ENCODE results near the gene FARP1.

The FARP1 gene

DNA sequence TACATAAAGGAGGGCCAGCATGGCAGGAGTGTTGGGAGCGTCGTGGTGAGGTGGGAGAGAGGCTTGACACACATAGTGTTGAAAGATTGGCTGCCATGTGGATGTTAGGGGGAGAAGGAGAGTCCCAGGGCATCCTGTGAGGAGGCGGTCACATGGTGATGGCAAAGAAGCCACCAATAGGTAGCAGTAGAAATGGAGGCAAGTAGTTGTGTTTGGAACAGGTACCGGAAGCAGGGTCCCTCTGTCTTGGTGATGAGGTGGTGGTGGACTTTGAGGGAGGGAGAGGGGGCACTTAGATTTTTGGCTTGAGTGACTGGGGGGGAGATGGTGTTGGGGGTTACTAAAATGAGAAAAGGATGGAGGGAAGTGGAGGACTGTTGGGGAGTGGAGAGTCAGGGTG is 227.4 kb downstream of the FARP1 start:
- DNase-seq = no peak

- DNase-seq = no peak
Measured at GRCh38 chr13:98370806-98371515, 228.1 kb downstream of the FARP1 start.

DNA sequence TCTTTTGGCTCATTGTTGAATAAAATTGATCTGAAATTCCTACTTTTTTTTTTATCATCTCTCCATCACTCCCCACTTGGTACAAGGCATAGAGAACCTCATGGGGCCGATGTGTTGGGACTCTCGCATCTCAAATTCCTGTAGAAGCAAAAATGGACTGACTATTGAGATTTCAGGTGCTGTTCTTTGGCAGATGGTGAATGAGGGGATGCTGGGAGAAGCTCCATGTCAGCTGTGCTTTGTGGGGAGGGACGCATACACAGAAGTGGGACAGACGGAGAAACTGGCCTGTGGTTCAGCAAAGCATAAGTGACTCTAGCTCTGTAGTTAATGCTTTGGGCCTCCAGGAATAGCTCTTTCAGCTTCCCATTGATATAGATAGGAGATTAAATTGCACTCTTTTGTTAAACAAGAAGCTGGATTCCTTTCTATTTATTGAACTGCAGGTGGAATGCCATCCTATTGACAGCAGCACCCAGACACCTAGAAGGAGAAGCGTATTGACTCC is 228.7 kb downstream of the FARP1 start:
- no peak for DNase-seq

GRCh38 chr13:98372876-98373275 is 230.0 kb downstream of the FARP1 start:
- no peak for DNase-seq

DNA sequence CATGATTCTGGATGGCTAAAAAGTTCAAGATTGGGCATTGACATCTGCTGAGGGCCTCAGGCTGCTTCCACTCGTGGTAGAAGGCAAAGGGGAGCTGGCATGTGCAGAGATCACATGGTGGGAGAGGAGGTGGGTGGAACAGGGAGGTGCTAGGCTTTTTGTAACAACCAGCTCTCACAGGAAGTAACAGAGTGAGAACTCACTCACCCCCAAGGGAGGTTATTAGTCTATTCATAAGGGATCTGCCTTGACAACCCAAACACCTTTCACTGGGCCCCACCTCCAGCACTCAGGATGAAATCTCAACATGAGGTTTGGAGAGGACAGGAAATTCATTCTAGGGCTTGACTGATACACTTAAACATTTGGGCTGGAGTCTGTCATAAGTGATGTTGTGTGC is 231.9 kb downstream of the FARP1 start:
- no peak for DNase-seq

DNA sequence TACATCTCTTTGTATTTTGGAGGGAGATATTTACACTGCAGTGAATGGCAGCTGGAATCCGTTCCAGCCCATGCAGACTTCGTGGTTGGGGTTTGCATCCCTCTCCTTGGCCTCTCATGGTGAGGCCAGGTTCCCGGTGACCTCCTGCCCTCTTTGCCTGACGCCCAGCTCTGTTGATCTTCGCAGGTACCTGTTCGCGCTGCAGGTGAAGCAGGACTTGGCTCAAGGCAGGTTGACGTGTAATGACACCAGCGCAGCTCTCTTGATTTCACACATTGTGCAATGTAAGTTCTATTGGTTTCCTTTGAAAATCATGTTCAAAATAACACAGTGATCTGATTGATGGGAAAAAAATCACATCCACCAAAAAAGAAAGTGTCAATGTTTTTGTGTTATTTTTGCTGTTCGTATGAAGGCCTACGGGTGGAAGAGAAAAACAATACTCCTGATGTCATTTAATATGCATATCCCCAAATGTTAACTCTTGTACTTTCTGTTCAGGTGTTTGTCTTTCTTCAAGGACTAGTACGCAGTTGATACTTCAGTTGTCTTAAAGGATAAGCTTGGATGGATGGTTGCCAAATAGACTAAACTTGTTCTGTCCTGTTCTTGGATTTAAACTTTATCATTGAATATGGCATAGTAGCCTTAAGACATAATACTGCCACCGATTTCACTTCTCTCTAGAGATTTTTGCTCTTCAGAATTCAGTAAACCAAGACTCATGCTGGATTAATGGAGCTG is 234.9 kb downstream of the FARP1 start:
- no peak for DNase-seq

GRCh38 chr13:98384739-98385138 is 241.8 kb downstream of the FARP1 start:
- no peak for DNase-seq

DNA sequence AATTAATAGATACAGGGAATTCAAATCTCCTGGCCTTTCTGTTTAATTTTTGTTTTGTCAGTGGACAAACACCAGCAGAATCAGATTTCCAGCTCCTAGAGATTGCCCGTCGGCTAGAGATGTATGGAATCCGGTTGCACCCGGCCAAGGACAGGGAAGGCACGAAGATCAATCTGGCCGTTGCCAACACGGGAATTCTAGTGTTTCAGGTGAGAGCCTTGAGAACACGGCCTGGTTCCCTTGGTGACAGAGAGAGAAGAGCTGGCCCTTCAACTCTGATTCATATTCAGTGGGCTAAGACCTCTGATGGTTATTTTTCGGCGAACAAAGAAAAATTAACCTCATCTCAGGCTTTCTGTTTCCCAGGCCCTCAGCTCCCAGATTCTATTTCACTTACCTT is 242.7 kb downstream of the FARP1 start:
- no peak for DNase-seq

GRCh38 chr13:98386637-98387036 is 243.7 kb downstream of the FARP1 start:
- DNase-seq = no peak

DNA sequence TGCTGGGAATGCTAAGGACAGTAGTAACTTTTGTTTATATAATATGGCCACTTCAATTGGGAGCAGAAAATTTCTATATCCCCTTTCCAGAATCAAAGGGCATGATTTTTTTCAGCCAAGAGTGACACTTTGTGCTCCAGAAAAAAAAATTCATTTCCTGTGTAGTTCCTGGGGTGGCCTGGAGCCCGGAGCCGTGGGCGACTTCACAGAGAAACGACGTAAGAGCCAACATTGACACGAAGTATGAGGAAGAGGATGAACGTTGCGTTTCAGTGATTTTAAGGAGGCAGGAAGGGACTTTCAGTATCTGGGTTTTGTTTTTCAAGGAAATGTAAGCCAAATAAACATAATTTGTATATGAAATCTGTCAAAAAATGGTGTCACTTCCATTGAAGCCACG is 246.4 kb downstream of the FARP1 start:
- DNase-seq = no peak

- no peak for DNase-seq
Measured at GRCh38 chr13:98390086-98390715, 247.3 kb downstream of the FARP1 start.

DNA sequence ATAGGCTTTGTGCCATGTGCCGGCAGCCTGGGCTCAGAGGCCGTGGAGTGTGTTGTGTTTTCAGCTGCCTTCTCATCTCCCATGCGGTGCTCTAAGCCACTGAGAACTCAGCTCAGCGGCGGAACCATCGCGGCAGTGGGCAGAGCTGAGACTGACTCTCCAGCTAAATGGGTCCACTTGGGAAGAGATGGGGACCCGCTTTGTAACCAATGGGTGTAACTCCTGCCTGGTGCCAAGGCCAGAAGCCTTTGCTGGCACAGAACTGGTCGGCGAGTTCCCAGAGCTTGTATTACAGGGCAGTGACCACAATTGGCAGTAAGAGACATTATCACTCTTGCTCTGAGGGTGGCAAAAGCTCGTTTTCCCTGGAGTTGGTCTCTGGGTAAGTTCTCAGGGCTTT is 251.0 kb downstream of the FARP1 start:
- no peak for DNase-seq

DNA sequence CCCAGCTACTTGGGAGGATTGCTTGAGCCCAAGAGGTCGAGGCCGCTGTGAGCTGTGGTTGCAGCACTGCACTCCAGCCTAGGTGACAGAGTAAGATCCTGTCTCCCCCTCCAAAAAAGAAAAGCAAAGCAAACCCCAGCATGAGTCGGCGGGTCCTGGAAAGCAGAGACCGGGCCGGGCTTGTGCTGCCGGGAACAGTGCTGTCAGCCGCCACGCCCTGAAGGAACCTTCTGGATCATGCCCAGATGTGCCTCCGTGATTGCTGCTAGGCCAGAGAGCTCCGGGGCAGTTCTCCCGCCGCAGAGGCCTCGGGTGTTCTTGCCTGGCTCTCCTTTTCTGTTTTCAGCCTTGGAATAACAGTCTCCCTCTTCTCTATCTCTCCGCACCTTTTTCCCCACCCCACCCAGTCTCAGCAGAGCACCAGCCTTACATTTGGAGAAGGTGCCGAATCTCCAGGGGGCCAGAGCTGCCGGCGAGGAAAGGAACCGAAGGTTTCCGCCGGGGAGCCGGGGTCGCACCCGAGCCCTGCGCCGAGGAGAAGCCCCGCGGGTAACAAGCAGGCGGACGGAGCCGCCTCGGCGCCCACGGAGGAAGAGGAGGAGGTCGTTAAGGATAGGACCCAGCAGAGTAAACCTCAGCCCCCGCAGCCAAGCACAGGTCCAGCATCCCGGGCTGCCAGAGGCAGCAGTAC is 252.1 kb downstream of the FARP1 start:
- DNase-seq = no peak

DNA sequence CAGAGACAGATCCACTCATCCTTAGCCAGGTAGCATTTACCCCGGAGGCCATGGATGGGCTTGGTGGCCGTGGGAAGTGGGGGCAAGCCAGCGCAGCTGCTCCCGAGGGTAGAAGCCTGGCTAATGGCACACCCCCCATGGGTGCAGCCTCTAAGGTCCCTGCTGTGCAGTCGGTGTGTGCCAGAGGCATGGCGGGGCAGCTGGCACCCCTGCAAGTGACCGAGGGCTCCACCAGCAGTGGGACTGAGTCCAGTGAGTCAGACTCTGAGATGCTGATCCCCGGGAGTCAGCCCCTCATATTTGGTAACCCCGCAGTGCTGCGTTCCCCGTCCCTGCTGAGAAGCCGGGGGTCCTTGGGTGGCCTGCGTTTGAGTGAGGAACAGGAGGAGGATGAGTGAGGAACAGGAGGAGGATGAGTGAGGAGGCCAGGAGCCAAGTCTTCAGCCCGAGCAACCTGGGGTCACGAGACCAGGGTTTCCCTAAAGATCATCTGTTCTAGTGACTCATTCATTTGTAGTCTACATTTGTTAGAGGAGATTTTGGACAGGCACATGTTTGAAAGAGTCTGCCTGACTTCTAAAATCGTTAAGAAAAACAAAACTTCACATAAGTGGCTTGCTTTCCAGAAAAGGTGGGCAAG is 253.3 kb downstream of the FARP1 start:
- no peak for DNase-seq

DNA sequence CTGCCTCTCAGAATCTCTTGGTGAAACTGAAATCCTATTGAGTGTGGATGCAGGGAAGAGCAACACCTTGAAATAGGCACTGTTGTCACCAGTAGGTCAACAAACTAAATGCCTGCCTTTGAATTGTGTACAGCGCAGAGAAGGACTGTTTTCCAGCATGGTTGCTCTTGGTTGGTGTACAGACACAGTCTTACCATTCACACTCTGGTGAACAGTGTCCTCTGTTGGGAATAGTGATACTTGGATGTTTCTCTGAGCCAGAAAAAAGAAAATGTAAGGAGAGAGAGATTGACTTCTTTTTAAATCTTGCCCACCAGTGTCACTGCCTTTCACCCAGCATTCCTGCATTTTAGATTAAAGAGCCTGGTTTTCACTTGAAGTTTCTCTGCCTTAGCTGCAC is 254.3 kb downstream of the FARP1 start:
- DNase-seq = no peak

GRCh38 chr13:98397861-98398260 is 255.0 kb downstream of the FARP1 start:
- DNase-seq = no peak

DNA sequence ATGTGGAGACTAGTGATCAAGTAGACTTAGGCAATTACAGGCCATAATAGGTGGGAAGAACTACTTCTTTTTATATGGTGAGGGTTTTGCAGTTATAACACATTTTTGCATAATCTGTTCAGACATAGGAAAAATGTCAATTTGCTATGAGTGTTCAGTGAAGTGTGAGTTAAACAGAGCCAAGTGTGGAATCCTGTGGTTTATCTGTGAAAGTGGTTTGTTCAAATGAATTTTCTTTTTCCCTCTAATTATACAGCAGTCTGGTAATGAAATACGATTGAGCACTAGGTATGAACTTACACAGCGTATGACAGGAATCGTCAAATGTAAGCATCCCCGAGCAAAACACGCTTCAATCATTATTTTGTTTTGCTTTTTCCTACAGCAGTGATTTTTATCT is 255.7 kb downstream of the FARP1 start:
- DNase-seq = no peak

DNA sequence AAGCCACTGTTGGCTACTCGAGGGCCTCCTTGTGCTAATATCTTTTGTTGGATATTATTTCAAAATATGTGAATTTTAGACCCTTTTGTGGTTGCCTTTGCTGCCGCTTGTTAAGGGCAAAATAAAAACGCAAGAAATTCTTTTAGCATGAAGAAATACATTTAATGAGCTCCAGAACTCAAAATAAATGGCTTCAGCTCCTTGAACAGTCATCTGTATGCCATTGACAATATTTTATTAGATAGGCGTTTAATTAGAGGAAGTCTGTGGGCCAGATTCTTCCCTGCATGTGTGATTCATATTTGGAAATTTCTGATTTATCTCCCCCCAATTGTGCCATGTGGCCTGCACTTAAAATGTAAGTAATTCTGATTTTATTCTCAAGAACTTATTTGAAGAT is 256.9 kb downstream of the FARP1 start:
- no peak for DNase-seq

- DNase-seq = no peak
Measured at GRCh38 chr13:98401934-98402333, 259.0 kb downstream of the FARP1 start.

GRCh38 chr13:98403076-98403475 is 260.2 kb downstream of the FARP1 start:
- no peak for DNase-seq

- DNase-seq = no peak
Measured at GRCh38 chr13:98405107-98405571, 262.2 kb downstream of the FARP1 start.

GRCh38 chr13:98405690-98406344 is 262.9 kb downstream of the FARP1 start:
- DNase-seq = no peak

Data from effector CD4-positive, alpha-beta T cell (primary cell).